IPS DF 19.7 (cell line): ENCODE results near the gene CALHM6.

Experiments used
- DNase-seq: peaks from one replicate; pipeline ENCODE4 v3.0.0-alpha.2; 2013; ENCODE audit warnings: low read depth, low spot score

CALHM6 gene

GRCh38 chr6:116445102-116445501 is 16.1 kb upstream of the CALHM6 start:
- no peak for DNase-seq

- DNase-seq = no peak
Measured at GRCh38 chr6:116446399-116446798, 14.8 kb upstream of the CALHM6 start.

- no peak for DNase-seq
Measured at GRCh38 chr6:116447052-116447451, 14.1 kb upstream of the CALHM6 start.

- DNase-seq = no peak
Measured at GRCh38 chr6:116447496-116448011, 13.6 kb upstream of the CALHM6 start.

GRCh38 chr6:116449565-116449964 is 11.6 kb upstream of the CALHM6 start:
- no peak for DNase-seq

GRCh38 chr6:116450185-116450710 is 10.9 kb upstream of the CALHM6 start:
- DNase-seq = no peak

- no peak for DNase-seq
Measured at GRCh38 chr6:116450769-116451740, 10.1 kb upstream of the CALHM6 start.

GRCh38 chr6:116451916-116452315 is 9.3 kb upstream of the CALHM6 start:
- DNase-seq = no peak

- no peak for DNase-seq
Measured at GRCh38 chr6:116452531-116452930, 8.6 kb upstream of the CALHM6 start.

- no peak for DNase-seq
Measured at GRCh38 chr6:116456106-116456505, 5.1 kb upstream of the CALHM6 start.

- DNase-seq = no peak
Measured at GRCh38 chr6:116456927-116457326, 4.2 kb upstream of the CALHM6 start.

- no peak for DNase-seq
Measured at GRCh38 chr6:116458264-116458663, 2.9 kb upstream of the CALHM6 start.

GRCh38 chr6:116459927-116460326 is 1.2 kb upstream of the CALHM6 start:
- no peak for DNase-seq

GRCh38 chr6:116461932-116462885 is 1.0 kb downstream of the CALHM6 start:
- peak; percentile 52 for DNase-seq

- DNase-seq = no peak
Measured at GRCh38 chr6:116463301-116463700, 2.1 kb downstream of the CALHM6 start.

- DNase-seq = no peak
Measured at GRCh38 chr6:116465246-116465645, 4.1 kb downstream of the CALHM6 start.

- DNase-seq = no peak
Measured at GRCh38 chr6:116467096-116467495, 5.9 kb downstream of the CALHM6 start.

- no peak for DNase-seq
Measured at GRCh38 chr6:116467514-116467913, 6.3 kb downstream of the CALHM6 start.

GRCh38 chr6:116468293-116468692 is 7.1 kb downstream of the CALHM6 start:
- DNase-seq = no peak

GRCh38 chr6:116471531-116471930 is 10.4 kb downstream of the CALHM6 start:
- no peak for DNase-seq

- no peak for DNase-seq
Measured at GRCh38 chr6:116472706-116473105, 11.5 kb downstream of the CALHM6 start.

GRCh38 chr6:116475141-116475540 is 14.0 kb downstream of the CALHM6 start:
- no peak for DNase-seq
